ENCODE results near the gene VWA8.

GRCh38 chr13:41945926-41946325 is 15.0 kb downstream of the VWA8 start:
- TF ChIP-seq CTCF (conservative IDR thresholded peaks at IDR 0.05), result no peak
- TF ChIP-seq ZFX (IDR thresholded peaks at IDR 0.05), result no peak

All from C4-2B (cell line).